HG03108 (cell line): ENCODE measurements around the gene SPNS1.
A peak's percentile ranks its signal among the peaks of the same experiment; 100 is the strongest.
"Not testable (repeated sequence)": the region's sequence is repeated elsewhere in the genome, so short reads cannot be mapped to it uniquely, and the experiment has no call there.

Source experiments
- ATAC-seq: cut with Tn5 transposase; IDR thresholded peaks from one replicate; pipeline ENCODE4 v1.9.1; 2021; ENCODE audit warnings: moderate library complexity; ENCODE audit not compliant: unreplicated experiment

The SPNS1 gene

DNA sequence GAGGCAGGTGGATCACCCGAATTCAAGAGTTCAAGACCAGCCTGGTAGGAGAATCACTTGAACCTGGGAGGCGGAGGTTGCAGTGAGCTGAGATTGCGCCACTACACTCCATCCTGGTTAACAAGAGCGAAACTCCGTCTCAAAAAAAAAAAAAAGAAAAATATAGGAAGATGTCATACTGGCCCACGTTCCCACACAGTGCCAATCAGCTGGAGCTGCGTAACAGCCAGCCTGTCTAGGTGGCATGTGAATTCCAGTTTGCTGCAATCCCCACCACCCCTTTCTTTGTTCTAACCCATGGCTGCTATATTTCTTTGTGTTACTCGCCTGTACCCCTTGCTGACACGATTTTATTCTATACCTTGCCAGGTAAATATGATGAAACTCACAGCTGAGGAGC is 16.4 kb upstream of the SPNS1 start:
- no peak for ATAC-seq

DNA sequence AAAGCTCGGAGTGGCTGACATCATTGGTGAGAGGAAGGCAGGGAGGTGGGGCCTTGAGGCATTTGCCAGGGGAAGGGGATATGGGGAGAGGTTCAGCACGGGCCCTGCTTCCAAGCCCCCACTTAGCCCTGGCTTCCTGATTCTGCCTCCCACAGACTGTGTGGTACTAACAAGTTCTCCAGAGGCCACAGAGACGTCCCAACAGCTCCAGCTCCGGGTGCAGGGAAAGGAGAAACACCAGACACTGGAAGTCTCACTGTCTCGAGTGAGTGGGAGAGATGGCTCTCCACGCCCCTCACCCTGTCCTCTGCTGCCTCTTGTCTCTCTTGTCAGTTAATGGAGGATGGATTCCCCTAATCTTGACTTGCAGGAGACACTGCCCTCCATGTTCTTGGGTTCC is 15.7 kb upstream of the SPNS1 start:
- ATAC-seq = no peak

DNA sequence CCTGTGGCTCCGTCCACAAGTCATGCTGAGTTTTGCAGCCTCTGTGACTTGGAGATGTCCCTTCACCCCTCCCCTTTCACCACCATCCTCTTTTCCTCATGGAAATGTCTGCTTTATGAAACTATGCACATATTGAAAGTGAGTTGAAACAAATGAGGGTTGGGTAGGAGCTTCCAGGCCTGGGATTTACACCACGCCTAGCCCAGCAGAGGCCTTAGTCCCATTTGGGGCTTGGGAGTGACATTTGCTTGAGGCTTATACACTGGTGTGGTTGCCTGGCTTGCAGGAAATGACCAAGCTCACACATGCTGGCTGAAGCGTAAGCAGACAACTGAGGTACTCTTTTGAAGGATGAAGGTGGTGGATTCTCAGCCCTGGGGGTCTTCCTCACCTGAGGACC is 10.5 kb upstream of the SPNS1 start:
- no peak for ATAC-seq

DNA sequence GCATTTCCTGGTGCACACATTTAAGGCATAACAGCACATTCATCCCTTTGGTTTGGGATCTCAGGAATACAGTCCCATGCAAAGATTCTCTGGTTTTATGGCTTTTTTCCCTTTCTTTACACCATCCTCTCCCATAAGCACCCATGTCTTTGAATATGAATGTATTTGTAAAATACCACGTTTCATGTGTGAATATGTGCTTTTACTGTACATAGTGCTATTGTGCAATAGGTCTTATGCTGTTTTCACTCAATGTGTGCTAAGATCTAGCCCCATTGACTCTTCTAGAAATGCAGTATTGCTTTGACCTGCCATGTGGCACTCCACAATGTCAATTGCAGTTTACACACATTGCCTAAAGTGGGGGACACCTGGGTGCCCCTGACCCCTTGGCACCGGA is 10.1 kb upstream of the SPNS1 start:
- no peak for ATAC-seq

DNA sequence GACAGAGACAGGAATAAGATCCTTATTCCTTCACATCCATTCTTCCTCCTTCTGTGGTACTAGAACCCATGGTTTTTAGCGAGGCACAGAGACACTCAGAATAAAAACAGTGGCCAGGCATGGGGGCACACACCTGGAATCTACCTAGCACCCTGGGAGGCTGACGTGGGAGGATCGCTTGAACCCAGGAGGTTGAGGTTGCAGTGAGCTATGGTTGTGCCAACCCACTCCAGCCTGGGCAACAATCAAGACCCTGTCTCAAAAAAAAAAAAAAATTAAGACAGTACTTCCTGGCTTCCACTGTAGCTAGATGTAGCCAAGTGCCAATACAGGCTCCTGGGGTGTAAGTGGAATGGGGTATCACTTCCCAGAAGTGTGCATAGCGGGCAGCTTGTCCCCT is 7.4 kb upstream of the SPNS1 start:
- no peak for ATAC-seq

DNA sequence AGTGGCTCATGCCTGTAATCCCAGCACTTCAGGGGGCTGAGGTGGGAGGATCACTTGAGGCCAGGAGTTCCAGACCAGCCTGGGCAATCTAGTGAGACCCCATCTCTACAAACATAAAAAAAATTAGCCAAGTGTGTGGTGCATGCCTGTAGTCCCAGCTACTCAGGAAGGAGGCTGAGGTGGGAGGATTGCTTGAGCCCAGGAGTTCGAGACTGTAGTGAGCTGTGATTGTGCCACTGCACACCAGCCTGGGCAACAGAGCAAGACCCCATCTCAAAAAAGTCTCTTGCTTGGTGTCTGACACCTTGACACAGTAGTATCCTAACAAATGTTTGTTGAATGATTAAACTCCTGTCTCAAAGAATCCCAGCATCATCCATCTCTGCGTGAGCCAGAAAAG is 4.9 kb upstream of the SPNS1 start:
- ATAC-seq = not testable (repeated sequence)

DNA sequence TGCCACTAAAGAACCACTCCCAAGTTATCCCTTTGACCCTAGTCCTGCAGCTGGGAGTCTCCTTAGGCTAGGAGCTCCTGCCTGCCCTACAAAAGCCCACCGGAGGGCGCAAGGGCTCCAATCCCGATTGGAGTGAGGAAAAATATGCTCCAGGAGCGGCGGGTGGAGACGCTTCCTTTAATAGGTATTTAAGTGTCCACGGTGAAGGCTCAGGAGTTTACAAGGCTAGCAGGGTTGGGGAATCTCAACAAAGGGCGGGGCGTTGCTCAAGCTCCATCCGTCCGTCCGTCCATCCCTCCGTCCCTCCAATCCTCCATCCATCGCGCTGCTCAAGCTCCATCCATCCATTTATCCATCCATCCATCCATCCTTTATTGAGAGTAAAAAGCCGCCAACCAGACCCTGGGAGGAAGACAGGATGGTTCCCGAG is 556 bp upstream of the SPNS1 start:
- ATAC-seq = peak; percentile 13

DNA sequence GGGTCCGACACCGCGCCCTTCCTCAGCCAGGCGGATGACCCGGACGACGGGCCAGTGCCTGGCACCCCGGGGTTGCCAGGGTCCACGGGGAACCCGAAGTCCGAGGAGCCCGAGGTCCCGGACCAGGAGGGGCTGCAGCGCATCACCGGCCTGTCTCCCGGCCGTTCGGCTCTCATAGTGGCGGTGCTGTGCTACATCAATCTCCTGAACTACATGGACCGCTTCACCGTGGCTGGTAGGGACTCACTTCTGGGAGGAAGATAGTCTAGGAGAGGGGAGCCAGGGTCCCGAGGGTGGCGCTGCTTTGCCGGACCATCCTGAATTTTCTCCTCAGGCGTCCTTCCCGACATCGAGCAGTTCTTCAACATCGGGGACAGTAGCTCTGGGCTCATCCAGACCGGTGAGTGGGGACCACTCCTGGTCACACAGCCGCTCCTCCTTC is 601 bp downstream of the SPNS1 start:
- ATAC-seq = no peak

DNA sequence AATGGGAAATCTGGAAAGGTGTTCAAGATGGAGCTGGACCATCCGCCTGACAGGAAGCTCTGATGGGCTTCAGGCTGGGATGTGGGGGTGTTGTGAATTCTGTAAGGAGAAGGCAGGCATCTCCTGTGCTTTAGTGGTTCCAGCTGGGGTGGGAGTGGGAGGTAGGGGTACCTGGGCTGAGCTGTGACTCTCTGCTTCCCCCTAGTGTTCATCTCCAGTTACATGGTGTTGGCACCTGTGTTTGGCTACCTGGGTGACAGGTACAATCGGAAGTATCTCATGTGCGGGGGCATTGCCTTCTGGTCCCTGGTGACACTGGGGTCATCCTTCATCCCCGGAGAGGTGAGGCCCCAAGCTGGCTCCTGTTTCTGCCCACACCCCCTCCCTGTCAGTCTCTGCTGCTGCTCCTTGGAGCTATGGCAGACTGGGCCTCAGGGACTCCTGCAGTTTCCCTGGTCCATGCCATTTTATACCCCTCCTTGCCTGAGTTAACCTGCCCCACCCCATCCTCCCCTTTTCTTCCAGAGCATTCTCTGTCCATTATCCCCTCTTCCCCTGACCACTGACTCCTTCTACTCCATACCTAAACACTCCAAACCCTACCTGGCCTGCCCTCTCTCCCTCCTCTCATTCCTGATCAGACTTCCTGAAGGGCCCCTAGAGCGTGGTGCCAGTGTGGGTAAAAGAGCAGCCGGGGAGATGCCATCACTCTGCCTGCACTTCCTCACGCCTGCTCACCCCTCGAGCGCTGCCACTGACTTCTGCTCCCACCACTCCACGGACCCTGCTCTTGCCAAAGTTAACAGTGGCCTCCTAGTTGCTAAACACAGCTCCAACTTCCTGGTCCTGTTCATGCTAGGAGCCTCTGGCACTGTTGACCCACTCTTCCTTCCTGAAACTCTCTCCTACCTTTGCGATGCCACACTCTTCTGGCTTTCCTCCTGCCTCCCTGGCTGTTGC is 3.4 kb downstream of the SPNS1 start:
- no peak for ATAC-seq

DNA sequence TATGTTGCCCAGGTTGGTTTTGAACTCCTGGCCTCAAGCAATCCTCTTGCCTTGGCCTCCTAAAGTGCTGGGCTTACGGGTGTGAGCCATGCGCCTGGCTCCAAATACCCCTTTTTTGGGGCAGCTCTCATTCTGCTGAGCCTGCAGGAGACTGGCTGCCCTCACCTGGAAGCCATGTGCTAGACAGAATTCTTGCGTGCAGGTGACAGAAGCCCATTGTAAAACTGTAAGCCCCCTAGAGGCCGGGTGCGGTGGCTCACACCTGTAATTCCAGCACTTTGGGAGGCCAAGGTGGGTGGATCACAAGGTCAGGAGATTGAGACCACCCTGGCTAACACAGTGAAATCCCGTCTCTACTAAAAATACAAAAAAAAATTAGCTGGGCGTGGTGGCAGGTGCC is 5.8 kb downstream of the SPNS1 start:
- ATAC-seq = not testable (repeated sequence)

DNA sequence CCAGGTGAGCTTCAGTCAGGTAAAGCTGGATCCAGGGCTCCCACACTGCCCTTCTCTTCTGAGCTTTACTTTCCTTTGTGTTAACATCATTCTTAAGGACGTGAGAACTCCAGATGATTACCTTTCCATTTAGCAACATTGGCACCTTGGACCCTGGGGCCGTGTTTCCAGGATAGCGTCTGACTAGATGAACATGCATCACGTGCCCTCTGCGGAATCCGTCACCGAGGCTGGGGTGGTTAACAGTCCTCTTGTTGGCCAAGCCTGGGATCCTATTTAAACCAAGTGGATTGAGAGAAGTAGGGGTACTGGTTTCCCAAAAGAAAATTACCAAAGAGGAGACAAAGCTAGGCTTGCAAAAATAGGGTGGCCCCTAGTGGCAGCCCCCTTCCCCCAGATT is 6.4 kb downstream of the SPNS1 start:
- no peak for ATAC-seq

DNA sequence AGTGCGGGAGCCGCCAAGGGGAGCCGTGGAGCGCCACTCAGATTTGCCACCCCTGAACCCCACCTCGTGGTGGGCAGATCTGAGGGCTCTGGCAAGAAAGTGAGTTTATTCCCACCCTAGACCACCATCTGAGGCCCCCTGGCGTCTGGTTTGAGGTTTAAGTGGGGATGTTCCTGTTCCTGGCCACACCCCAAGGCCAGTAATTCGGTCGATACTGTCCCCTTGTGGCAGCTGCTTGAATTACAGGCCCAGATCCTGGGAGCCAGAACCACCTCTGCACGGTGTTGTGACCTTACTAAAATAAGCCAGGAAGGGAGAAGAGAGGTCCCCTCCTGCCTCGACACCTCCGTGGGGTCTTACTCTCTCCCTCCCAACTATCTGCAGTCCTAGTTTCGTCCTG is 6.9 kb downstream of the SPNS1 start:
- no peak for ATAC-seq

DNA sequence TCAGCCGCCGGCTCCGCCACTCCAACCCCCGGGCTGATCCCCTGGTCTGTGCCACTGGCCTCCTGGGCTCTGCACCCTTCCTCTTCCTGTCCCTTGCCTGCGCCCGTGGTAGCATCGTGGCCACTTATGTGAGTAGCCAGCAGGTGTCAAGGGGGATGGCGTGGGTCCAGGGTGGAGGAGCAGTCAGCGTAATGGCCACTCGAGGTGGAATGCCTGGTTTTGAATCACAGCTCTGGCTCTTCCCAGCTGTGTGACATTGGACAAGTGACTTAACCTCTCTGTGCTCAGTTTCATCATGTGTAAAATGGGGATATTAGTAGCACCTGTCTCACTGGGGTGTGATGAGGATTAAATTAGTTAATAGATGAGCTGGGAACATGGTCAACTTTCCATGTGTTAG is 7.8 kb downstream of the SPNS1 start:
- ATAC-seq = no peak

DNA sequence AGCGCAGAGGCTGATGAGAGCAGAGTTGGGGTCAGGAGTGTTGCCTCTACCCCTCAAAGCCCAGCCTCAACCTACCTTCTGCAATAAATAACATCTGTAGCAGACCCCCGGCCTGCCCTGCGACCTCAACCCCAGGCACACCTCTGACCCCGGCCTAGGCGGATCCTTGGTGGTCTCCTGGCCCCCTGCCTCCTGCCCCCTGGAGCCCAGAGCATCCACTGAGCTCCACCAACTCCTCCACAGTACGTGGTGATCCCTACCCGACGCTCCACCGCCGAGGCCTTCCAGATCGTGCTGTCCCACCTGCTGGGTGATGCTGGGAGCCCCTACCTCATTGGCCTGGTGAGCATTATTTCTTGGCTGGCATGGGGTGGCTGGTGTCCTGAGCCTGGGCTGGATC is 8.4 kb downstream of the SPNS1 start:
- no peak for ATAC-seq

DNA sequence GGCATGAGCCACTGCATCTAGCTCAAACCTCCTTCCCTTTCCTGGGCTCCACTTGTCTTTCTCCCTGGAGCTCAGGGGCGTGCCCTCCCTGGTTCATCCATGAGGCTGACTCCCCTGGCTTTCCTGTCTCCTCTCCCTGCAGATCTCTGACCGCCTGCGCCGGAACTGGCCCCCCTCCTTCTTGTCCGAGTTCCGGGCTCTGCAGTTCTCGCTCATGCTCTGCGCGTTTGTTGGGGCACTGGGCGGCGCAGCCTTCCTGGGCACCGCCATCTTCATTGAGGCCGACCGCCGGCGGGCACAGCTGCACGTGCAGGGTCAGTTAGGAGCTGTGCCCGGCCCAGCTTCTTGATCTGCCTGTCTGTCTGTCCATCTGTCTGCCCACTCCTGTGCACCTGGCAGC is 9.1 kb downstream of the SPNS1 start:
- no peak for ATAC-seq

DNA sequence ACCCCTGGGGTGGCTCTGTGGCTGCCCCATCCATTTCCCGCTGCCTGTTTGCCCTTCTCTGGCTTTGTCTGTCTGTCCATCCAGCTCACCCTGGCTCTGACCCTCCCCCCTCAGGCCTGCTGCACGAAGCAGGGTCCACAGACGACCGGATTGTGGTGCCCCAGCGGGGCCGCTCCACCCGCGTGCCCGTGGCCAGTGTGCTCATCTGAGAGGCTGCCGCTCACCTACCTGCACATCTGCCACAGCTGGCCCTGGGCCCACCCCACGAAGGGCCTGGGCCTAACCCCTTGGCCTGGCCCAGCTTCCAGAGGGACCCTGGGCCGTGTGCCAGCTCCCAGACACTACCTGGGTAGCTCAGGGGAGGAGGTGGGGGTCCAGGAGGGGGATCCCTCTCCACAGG is 9.5 kb downstream of the SPNS1 start:
- ATAC-seq = no peak

DNA sequence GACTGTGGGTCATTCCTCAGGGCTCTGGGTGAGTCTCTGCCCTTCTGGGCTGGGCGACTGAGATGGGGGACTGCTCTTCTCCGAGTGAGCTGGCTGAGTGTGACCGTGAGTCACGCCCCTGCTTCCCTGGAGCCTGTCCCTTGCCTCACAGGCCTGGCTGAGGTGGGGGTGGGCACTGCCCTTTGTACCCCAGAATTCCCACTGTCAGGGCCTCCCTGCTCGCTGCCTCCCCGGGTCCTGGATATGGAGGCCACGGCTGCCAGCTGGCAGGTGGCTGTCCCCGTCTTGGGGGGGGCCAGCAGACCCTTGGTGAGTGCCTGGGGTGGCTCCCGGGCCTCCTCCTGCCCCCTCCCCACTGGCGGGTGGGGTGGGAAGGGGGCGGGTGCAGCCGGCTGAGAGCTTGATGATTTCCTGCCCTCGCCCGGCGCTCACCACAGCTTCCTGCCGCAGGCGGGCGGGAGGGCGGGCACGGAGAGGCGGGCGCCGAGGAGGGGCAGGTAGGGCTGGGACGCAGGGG is 10.1 kb downstream of the SPNS1 start, which contains the start of gene LAT:
LAT (plus strand) TSS at position 434 of the 517 bp plus-strand sequence. CDS start 366 bp downstream, outside the sequence.
- ATAC-seq = no peak

DNA sequence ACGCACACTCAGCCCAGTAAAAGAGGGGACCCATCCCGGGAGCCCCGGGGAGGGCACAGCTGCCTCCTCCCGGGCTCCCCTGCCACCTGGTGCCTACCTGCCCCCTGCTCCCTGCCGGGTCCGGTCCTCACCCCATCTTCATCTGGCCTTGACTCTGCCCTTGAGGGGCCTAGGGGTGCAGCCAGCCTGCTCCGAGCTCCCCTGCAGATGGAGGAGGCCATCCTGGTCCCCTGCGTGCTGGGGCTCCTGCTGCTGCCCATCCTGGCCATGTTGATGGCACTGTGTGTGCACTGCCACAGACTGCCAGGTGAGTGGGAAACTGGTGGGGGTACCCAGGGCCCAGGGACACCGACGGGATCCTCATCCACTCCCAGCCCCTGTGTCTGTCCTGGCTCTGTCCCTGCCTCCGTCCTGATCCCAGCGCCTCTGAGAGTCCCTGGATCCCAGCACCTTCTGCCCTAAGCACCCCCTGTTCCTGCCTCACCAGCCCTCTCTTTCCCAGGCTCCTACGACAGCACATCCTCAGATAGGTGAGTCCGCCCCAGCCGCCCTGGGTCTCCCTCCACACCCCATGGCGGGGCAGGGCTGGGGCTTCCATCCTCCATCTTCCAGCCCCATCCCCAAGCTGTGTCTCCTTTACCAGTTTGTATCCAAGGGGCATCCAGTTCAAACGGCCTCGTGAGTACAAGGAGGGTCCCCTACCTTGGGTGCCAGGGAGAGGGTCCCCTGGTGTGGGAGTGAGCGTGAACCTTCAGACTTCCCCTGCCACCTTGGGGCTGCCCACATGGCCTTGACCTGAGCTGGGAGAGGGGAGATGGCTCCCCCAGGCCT is 10.8 kb downstream of the SPNS1 start:
- ATAC-seq = no peak

DNA sequence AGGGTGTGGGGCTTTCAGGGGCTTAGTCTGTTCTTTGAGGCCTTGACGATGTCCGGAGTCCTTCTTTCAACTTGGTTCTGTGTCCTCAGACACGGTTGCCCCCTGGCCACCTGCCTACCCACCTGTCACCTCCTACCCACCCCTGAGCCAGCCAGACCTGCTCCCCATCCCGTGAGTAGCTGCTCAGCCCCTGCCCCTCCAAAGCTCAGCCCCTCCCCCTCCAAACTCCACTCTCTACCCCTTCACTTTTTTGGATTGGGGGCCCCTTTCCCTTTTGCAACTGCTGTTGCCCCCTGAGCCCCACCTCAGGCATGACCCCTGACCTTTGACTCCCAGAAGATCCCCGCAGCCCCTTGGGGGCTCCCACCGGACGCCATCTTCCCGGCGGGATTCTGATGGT is 11.5 kb downstream of the SPNS1 start:
- no peak for ATAC-seq

DNA sequence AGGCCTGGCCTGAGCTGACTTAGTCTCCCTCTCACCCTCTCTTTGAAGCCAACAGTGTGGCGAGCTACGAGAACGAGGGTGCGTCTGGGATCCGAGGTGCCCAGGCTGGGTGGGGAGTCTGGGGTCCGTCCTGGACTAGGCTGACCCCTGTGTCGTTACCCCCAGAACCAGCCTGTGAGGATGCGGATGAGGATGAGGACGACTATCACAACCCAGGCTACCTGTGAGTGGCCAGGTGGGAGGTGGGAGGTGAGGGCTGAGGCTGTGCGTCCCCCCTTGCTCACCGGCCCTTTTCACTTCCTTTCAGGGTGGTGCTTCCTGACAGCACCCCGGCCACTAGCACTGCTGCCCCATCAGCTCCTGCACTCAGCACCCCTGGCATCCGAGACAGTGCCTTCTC is 11.9 kb downstream of the SPNS1 start:
- ATAC-seq = no peak

DNA sequence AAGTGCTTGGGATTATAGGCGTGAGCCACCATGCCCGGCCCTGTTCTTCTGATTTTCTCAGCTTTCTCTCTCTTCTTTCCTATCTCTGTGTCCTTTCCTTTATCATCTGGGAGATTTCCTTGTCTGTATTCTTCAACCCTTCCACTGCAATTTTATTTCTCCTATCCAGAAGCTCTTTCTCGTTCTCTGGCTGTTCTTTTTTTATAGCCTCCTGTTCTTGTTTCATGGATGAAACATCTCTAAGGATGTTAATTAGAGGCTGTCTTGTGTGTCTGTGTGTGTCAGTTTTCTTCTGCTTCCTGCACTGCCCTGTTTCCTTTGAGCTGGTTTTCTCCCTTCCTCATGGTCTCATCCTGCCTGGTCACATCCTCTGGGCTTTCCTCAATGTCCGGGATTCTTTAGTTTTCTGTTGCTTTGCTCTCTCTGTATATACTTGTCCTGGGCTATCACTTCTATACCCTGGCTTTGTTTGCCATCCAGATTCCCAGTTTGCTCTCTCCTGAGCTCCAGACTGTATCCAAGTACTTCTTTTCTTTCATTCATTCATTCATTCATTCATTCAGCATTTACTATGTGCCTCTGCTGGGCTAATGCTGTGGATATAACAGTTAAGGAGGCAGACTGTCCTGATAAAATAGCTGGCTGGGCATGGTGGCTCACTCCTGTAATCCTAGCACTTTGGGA is 12.7 kb downstream of the SPNS1 start:
- ATAC-seq = no peak
